SK-N-SH (cell line): ENCODE results near the gene LRTM2. TPM values are rescaled to one million over a fixed set of nuclear protein-coding genes. Genes with fewer than 3 reads are reported as not detected.

Experiments used
- CTCF ChIA-PET: fragments of 300-600, 350-600 bp; formaldehyde crosslinking; extraction: SDS; loops from one replicate; lab custom pipeline; 2021; lab: Yijun Ruan, JAX
- POLR2A ChIA-PET: fragments of 350-600 bp; sonication (Branson Sonifier 250); formaldehyde crosslinking; extraction: SDS; loops from one replicate; lab custom pipeline; 2020; ENCODE audit warnings: antibody characterized with exemption, inconsistent platforms; lab: Yijun Ruan, JAX
- DNase-seq: peaks from one replicate; pipeline ENCODE4 v3.0.0; 2012
- H2AFZ ChIP-seq: fragments of 200-600 bp; sonication (generic); 2 replicates; pipeline ENCODE4 v1.8.1; 2016; ENCODE audit warnings: antibody characterized with exemption, mild to moderate bottlenecking, low read depth
- H3F3A ChIP-seq: fragments of 200-600 bp; sonication (generic); replicated peaks from 2 replicates; pipeline ENCODE3; 2016; ENCODE audit warnings: antibody characterized with exemption, mild to moderate bottlenecking; ENCODE audit not compliant: insufficient read depth
- H3K27ac ChIP-seq, 2 experiments: fragments of 200-500 bp in 1 of 2; fragments of 200-600 bp in 1 of 2; sonication (Bioruptor generic) in 1 of 2; sonication (generic), shearing (Covaris generic) in 1 of 2; 2 replicates each; pipeline versions ENCODE4 v1.5.1 to v1.6.1; 2014 to 2016; ENCODE audit warnings: low read depth in 2 of 2, inconsistent platforms in 1 of 2, low read length in 1 of 2, mild to moderate bottlenecking in 1 of 2, mixed read lengths in 1 of 2
- H3K27me3 ChIP-seq: fragments of 200-600 bp; sonication (generic), shearing (Covaris generic); 2 replicates; pipeline ENCODE4 v1.6.1; 2016; ENCODE audit warnings: mixed run types; ENCODE audit not compliant: insufficient read depth
- H3K36me3 ChIP-seq, 2 experiments: fragments of 200-500 bp in 1 of 2; fragments of 200-600 bp in 1 of 2; sonication (Bioruptor generic) in 1 of 2; sonication (generic) in 1 of 2; replicated peaks in 1 of 2; 2 replicates each; pipeline versions ENCODE3 to v1.5.1; 2014 to 2016; ENCODE audit warnings: low read length in 1 of 2, mild to moderate bottlenecking in 1 of 2; ENCODE audit not compliant: insufficient read depth in 2 of 2, control insufficient read depth in 1 of 2
- H3K4me1 ChIP-seq, 2 experiments: fragments of 200-500 bp in 1 of 2; fragments of 200-600 bp in 1 of 2; sonication (Bioruptor generic) in 1 of 2; sonication (generic), shearing (Covaris generic) in 1 of 2; 2 replicates each; pipeline versions ENCODE4 v1.5.1 to v1.6.1; 2014 to 2016; ENCODE audit warnings: low read depth in 1 of 2, low read length in 1 of 2, mixed run types in 1 of 2; ENCODE audit not compliant: insufficient read depth in 2 of 2, control insufficient read depth in 1 of 2
- H3K4me2 ChIP-seq: fragments of 200-600 bp; sonication (generic), shearing (Covaris generic); 2 replicates; pipeline ENCODE4 v1.6.1; 2017; ENCODE audit warnings: mixed run types
- H3K4me3 ChIP-seq, 2 experiments: fragments of 200-500 bp in 1 of 2; fragments of 200-600 bp in 1 of 2; sonication (Bioruptor generic) in 1 of 2; sonication (generic), shearing (Covaris generic) in 1 of 2; 2 replicates each; pipeline versions ENCODE4 v1.5.1 to v1.8.1; 2014 to 2016; ENCODE audit warnings: low read depth in 2 of 2, inconsistent platforms in 1 of 2, low read length in 1 of 2, mild to moderate bottlenecking in 1 of 2, mixed read lengths in 1 of 2, moderate library complexity in 1 of 2
- H3K79me2 ChIP-seq: fragments of 200-600 bp; sonication (generic); 2 replicates; pipeline ENCODE4 v1.8.1; 2017; ENCODE audit warnings: mild to moderate bottlenecking; ENCODE audit not compliant: insufficient read depth
- H3K9ac ChIP-seq: fragments of 200-600 bp; sonication (generic); 2 replicates; pipeline ENCODE4 v1.6.1; 2017; ENCODE audit warnings: mixed run types
- H3K9me2 ChIP-seq: fragments of 200-600 bp; sonication (generic); 2 replicates; pipeline ENCODE4 v1.6.1; 2017; ENCODE audit warnings: mixed run types
- H3K9me3 ChIP-seq: fragments of 200-600 bp; sonication (generic); 2 replicates; pipeline ENCODE4 v1.6.1; 2017; ENCODE audit warnings: mixed run types, mild to moderate bottlenecking, moderate library complexity
- H4K20me1 ChIP-seq: fragments of 200-600 bp; sonication (generic); 2 replicates; pipeline ENCODE4 v1.6.1; 2017; ENCODE audit warnings: mild to moderate bottlenecking, mixed run types; ENCODE audit not compliant: insufficient read depth
- CTCF ChIP-seq: fragments of 200-600 bp; sonication (generic); IDR thresholded peaks from 2 replicates; pipeline ENCODE4 v1.6.1; 2017; ENCODE audit warnings: antibody characterized with exemption, mild to moderate bottlenecking, moderate library complexity
- ELF1 ChIP-seq: IDR thresholded peaks from 2 replicates; pipeline ENCODE4 v1.4.0; 2012
- EZH2phosphoT487 ChIP-seq: fragments of 200-600 bp; sonication (generic); IDR thresholded peaks from 2 replicates; pipeline ENCODE4 v1.6.1; 2017; ENCODE audit warnings: low read depth, mixed run types, mild to moderate bottlenecking, antibody characterized with exemption, moderate library complexity, borderline replicate concordance
- FOSL2 ChIP-seq: IDR thresholded peaks from 2 replicates; pipeline ENCODE4 v1.4.0; 2012; ENCODE audit warnings: low read depth, mild to moderate bottlenecking, moderate library complexity, borderline replicate concordance
- GABPA ChIP-seq: IDR thresholded peaks from 2 replicates; pipeline ENCODE4 v1.4.0; 2012; ENCODE audit warnings: low read depth, mild to moderate bottlenecking
- MAX ChIP-seq: IDR thresholded peaks from 2 replicates; pipeline ENCODE4 v1.4.0; 2012; ENCODE audit warnings: low read depth
- MXI1 ChIP-seq: IDR thresholded peaks from 2 replicates; pipeline ENCODE4 v1.6.1; 2012; ENCODE audit warnings: mild to moderate bottlenecking, low read depth, low read length, improper control_type of control experiment
- NFIC ChIP-seq: IDR thresholded peaks from 2 replicates; pipeline ENCODE4 v1.4.0; 2012; ENCODE audit warnings: borderline replicate concordance
- NRF1 ChIP-seq: IDR thresholded peaks from 2 replicates; pipeline ENCODE4 v1.6.1; 2012; ENCODE audit warnings: low read depth, mild to moderate bottlenecking, low read length
- PBX3 ChIP-seq: IDR thresholded peaks from 2 replicates; pipeline ENCODE4; 2012
- POLR2AphosphoS5 ChIP-seq: IDR thresholded peaks from 2 replicates; pipeline ENCODE4 v1.6.1; 2012; ENCODE audit warnings: low read depth, low read length
- RAD21 ChIP-seq: IDR thresholded peaks from 2 replicates; pipeline ENCODE4 v1.6.1; 2012; ENCODE audit warnings: mild to moderate bottlenecking, low read length
- RXRA ChIP-seq: IDR thresholded peaks from 2 replicates; pipeline ENCODE4 v1.4.0; 2012; ENCODE audit warnings: low read depth, mild to moderate bottlenecking, borderline replicate concordance
- SIN3A ChIP-seq: IDR thresholded peaks from 2 replicates; pipeline ENCODE4 v1.6.1; 2012; ENCODE audit warnings: low read depth, mild to moderate bottlenecking, low read length, moderate library complexity, borderline replicate concordance
- SMC3 ChIP-seq: IDR thresholded peaks from 2 replicates; pipeline ENCODE4 v1.6.1; 2012; ENCODE audit warnings: low read depth, low read length, improper control_type of control experiment
- TAF1 ChIP-seq: IDR thresholded peaks from 2 replicates; pipeline ENCODE4 v1.6.1; 2012; ENCODE audit warnings: low read depth, mild to moderate bottlenecking, low read length, moderate library complexity, borderline replicate concordance
- TCF12 ChIP-seq: IDR thresholded peaks from 2 replicates; pipeline ENCODE4 v1.4.0; 2012
- USF2 ChIP-seq: fragments of 150-350 bp; IDR thresholded peaks from 2 replicates; pipeline ENCODE4 v1.6.1; 2017; ENCODE audit warnings: antibody characterized with exemption, low read length, low read depth, borderline replicate concordance
- YY1 ChIP-seq: IDR thresholded peaks from 2 replicates; pipeline ENCODE4 v1.4.0; 2012; ENCODE audit warnings: low read depth, mild to moderate bottlenecking
- ZBTB33 ChIP-seq: IDR thresholded peaks from 2 replicates; pipeline ENCODE4 v1.4.0; 2012; ENCODE audit warnings: low read depth, borderline replicate concordance
- WGBS: methylation state at CpG from one replicate; pipeline ENCODE4 v1.1.6; 2017; ENCODE audit warnings: low lambda C conversion rate; 5-methylcytosine and 5-hydroxymethylcytosine counted together
- polyA plus RNA-seq, 3 experiments: library from polyadenylated mRNA; depleted of rRNA; stranded (reverse); fragments of >200 nt; gene quantifications; 2 replicates each; pipeline ENCODE4 v1.2.3, GENCODE V29; 2012

LRTM2 gene
- polyA plus RNA-seq, 1 of the 3 experiments (the other 2 are of a cell fraction), result not detected

- no peaks in the 10 kb centered on the region for H3F3A ChIP-seq
- no peak overlapping the region for H3K4me2 ChIP-seq
- no peaks in the 10 kb centered on the region for H3K79me2 ChIP-seq
- ChIA-PET POLR2A (no interaction called here), CTCF (interaction anchor here (1.0 to 1.7 kb wide), 2 partner anchors 127 to 159 kb away, joined by 3 to 5 read pairs; no protein-coding TSS in a partner anchor)
- TF ChIP-seq MAX (no peak), GABPA (no peak), POLR2AphosphoS5 (no peak), RAD21 (no peak), ZBTB33 (no peak), USF2 (no peak), NRF1 (no peak), TCF12 (no peak), PBX3 (no peak), YY1 (no peak), SMC3 (no peak), CTCF (no peak), FOSL2 (no peak), MXI1 (no peak), ELF1 (no peak), TAF1 (no peak), SIN3A (no peak), EZH2phosphoT487 (no peak), NFIC (no peak), RXRA (no peak)
- peaks cover 0 to 11% of the 10 kb centered on the region in 2 experiments; a peak in 1 of 4 replicates for H3K4me1 ChIP-seq
- no peak for DNase-seq
- H3K27me3 ChIP-seq, result peaks cover 10% of the 10 kb centered on the region; the same call in 1 of the 2 replicates
- no peaks in the 10 kb centered on the region for H4K20me1 ChIP-seq
- H3K9me3 ChIP-seq, result no peaks in the 10 kb centered on the region
- H3K9ac ChIP-seq, result no peak overlapping the region
- WGBS, result 71% methylated on average over 14 of the region's 17 CpGs
- H3K27ac ChIP-seq, result no peak overlapping the region
- H3K36me3 ChIP-seq, result no peaks in the 10 kb centered on the region
- H3K4me3 ChIP-seq, result no peak overlapping the region
- no peak overlapping the region for H2AFZ ChIP-seq
- H3K9me2 ChIP-seq, result no peaks in the 10 kb centered on the region
Observed at GRCh38 chr12:1812650-1813302, 7.6 kb upstream of the LRTM2 start.
